ENCODE results near the gene SLC41A3. TPM values are rescaled to one million over a fixed set of nuclear protein-coding genes. Genes with fewer than 3 reads are reported as not detected.
"Not testable (repeated sequence)": the region's sequence is repeated elsewhere in the genome, so short reads cannot be mapped to it uniquely, and the experiment has no call there.

Gene SLC41A3
- total RNA-seq, 2 donors from 2014 or later = 33.1 to 50.8 TPM

GRCh38 chr3:125975245-125976002, 108.5 kb downstream of the SLC41A3 start:
- H3K27ac Mint-ChIP-seq = peak overlapping the region; percentile 16
- not testable (repeated sequence) for H3K27me3 Mint-ChIP-seq; H3K9me3 Mint-ChIP-seq; H3K4me1 Mint-ChIP-seq; H3K36me3 Mint-ChIP-seq (ENCODE audit: low read depth); H3K4me3 Mint-ChIP-seq; ATAC-seq (replicated peaks)

DNA sequence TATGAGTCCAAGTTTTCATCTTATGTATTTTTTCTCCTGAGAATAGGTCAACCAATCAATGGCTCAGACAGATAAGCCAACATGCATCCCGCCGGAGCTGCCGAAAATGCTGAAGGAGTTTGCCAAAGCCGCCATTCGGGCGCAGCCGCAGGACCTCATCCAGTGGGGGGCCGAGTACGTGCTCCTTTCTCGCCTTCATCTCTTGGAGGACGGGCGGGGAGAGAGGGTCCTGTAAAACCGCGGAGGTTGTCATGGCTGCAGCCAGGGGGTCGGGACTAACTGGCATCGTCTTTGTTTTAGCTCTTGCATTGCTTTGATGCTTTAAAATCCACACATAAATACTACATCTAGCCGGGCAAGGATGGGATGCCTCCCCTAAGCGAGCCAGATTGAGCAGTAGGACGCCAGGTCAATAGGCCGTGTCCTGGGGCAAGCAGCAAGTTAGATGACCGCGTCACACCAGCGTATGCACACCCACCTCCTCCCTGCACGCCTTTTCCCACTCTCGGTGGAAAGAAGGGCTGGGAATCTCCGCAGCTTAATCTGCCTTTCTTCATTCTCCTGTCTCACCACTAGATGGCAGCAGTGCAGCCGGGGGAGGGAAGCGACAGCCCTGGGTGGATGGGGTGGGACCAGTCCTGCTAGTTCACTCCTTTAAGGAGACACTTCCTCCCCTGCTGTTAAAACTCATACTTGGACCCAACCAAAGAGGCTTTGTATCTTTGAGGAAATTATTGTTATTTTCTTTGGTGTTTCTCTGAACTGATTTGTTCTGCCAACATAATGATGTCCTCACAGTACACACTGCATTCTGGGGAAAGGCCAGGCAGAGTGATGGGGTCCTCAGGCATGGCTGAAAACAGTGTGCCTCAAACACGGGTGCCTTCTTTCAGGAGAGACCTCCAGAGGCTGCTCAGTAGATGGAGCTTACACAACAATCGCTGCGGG, 111.7 kb downstream of the SLC41A3 start:
- peak overlapping the region; percentile 64 for H3K4me3 Mint-ChIP-seq
- H3K36me3 Mint-ChIP-seq (ENCODE audit: low read depth) = not testable (repeated sequence)

DNA sequence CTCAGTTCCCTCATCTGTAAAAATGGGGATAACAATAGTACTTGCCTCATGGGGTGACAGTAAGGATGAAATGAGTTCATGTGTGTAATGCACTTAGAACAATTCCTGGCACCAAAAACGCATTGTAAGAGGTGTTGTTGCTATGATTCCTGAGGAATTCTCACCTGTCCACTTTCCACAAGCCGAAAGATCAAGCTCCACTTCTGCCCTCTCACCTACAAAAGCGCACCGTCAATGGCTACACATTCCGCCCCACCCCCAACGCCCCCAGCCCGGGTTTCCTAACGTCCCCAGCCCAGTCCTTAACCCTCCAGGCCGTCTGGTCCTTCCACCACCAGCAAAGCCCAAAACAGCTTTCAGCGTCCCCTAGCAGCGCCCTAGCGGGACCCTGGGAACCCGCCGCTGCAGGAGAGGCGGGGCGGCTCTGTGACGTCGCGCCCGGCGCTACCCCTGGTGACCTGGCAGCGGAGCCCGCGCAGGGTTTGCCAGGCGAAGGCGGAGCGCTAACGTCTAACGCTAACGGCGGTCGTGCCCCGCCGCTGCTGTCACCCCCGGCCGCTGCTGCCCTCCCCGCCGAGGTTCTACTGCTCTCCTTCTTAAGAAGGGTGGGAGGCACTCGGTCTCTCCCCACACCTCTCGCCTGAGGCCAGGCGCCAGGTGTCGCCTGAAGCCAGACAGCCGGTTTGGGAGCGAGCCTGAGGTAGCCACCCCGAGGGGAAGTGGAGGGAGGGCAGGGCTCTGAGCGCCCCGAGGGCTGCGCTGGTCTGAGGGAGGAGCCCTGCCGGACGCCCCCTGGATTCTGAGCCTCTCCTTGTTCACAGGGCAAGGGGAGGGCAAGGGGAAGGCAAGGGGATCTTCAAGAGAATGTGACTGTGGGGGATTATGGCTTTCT, 115.0 kb downstream of the SLC41A3 start, which contains the start of gene ROPN1B:
TSS of gene ROPN1B (plus strand) at position 478 of the 892 bp plus-strand sequence. CDS start 2,877 bp downstream, outside the sequence.
- not testable (repeated sequence) for H3K27ac Mint-ChIP-seq; H3K4me1 Mint-ChIP-seq; H3K9me3 Mint-ChIP-seq; H3K27me3 Mint-ChIP-seq; H3K36me3 Mint-ChIP-seq (ENCODE audit: low read depth)
- peak within 1 kb of the TSS; percentile 55 for H3K4me3 Mint-ChIP-seq
- ATAC-seq (replicated peaks) = peak; percentile 89

More for the DNA sequence above, 111.7 kb downstream of the SLC41A3 start:
- H3K27ac Mint-ChIP-seq, H3K27me3 Mint-ChIP-seq, H3K4me1 Mint-ChIP-seq, H3K9me3 Mint-ChIP-seq: not testable (repeated sequence)
- ATAC-seq (replicated peaks) = peak; percentile 71

DNA sequence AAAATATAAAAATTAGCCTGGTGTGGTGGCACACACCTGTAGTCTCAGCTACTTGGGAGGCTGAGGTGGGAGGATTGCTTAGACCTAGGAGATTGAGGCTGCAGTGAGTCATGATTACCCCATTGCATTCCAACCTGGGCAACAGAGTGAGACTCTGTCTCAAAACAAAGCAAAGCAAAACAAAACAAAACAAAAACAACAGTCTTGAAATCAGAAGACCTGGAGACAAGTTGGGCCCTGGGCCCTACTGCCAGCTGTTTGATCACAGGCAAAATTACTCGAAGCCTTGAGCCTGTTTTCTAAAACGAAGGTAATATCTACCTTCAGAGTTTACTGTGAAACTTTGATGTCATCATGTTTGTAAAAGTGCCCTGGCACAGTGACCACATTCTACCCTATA, 115.8 kb downstream of the SLC41A3 start:
- not testable (repeated sequence) for ATAC-seq (replicated peaks); H3K4me1 Mint-ChIP-seq; H3K27me3 Mint-ChIP-seq; H3K27ac Mint-ChIP-seq; H3K4me3 Mint-ChIP-seq; H3K9me3 Mint-ChIP-seq; H3K36me3 Mint-ChIP-seq (ENCODE audit: low read depth)

DNA sequence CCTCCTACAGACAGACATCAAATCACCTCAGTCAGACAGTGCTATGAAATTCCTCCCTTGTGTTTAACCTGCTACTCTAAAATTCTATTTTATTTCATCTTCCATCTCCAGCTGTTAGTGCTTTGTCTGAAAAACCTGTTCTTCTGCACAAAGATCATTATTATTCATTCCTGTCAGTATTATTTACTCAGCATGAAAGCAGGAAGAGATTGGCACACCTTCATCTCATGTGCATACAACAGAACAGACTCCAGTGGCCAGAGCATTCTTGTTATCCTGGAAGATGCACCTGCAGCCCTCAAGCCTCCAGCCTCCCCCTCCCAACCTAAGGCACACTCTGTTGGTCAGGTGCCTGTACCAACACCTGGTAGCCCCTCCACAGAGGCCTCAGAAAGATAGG, 116.8 kb downstream of the SLC41A3 start:
- Mint-ChIP-seq H3K9me3 (no peaks in the 10 kb centered on the region), H3K4me3 (no peak overlapping the region), H3K4me1 (no peaks in the 10 kb centered on the region), H3K36me3 (ENCODE audit: low read depth) (no peaks in the 10 kb centered on the region), H3K27ac (no peak overlapping the region), H3K27me3 (peaks cover 5% of the 10 kb centered on the region)
- ATAC-seq (replicated peaks) = no peak

DNA sequence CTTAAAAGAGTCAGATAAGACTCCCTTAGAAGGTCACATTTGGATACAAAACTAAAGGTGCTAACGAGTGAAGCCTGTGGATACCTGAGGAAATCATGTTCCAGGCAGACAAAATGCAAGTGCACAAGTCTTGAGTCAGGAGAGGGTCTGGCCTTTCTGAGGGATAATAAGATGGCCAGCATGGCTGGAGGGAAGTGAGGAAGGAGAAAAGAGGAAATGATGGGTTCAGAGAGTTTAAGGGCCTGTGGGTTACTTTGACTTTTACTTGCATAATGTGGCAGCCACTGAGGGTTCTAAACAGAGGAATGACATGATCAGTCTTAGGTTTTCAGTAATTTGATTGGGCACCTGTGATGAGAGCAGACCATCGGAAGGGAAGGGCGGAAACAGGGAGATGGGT, 118.4 kb downstream of the SLC41A3 start:
- no peaks in the 10 kb centered on the region for H3K9me3 Mint-ChIP-seq
- H3K4me1 Mint-ChIP-seq = no peaks in the 10 kb centered on the region
- H3K4me3 Mint-ChIP-seq = no peak overlapping the region
- ATAC-seq (replicated peaks) = no peak
- H3K27me3 Mint-ChIP-seq = peaks cover under 1% of the 10 kb centered on the region
- H3K27ac Mint-ChIP-seq = no peak overlapping the region
- H3K36me3 Mint-ChIP-seq (ENCODE audit: low read depth) = no peaks in the 10 kb centered on the region

DNA sequence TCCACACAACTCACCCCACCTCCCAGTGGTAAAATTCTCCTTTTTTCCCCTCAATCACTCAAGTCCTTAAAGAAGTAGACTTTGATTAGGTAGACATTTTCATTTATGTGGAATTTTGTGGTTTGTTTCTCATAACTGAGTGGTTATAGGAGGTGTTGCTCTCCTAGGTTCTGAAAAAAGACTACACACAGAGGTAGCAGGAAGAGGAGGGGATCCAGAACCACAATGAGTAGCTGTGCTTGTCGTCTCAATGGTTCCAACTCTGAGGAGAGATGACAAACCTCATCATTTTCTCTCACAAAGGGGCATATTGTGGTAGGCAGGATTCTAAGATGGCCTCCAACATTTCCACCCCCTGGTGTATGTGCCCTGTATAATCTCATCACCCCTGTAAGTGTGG, 120.1 kb downstream of the SLC41A3 start:
- not testable (repeated sequence) for ATAC-seq (replicated peaks); H3K4me1 Mint-ChIP-seq; H3K4me3 Mint-ChIP-seq; H3K36me3 Mint-ChIP-seq (ENCODE audit: low read depth); H3K27me3 Mint-ChIP-seq; H3K27ac Mint-ChIP-seq; H3K9me3 Mint-ChIP-seq

- Mint-ChIP-seq H3K9me3 (no peaks in the 10 kb centered on the region), H3K27me3 (peaks cover 17% of the 10 kb centered on the region), H3K36me3 (ENCODE audit: low read depth) (no peaks in the 10 kb centered on the region), H3K4me1 (no peaks in the 10 kb centered on the region), H3K4me3 (no peak overlapping the region), H3K27ac (no peak overlapping the region)
- no peak for ATAC-seq (replicated peaks)
Observed at GRCh38 chr3:125961289-125961589, 122.7 kb downstream of the SLC41A3 start.

- Mint-ChIP-seq H3K27ac (no peak overlapping the region), H3K4me1 (no peaks in the 10 kb centered on the region), H3K27me3 (peaks cover 21% of the 10 kb centered on the region), H3K36me3 (ENCODE audit: low read depth) (no peaks in the 10 kb centered on the region), H3K9me3 (no peaks in the 10 kb centered on the region), H3K4me3 (no peak overlapping the region)
- no peak for ATAC-seq (replicated peaks)
Observed at GRCh38 chr3:125960456-125961288, 123.3 kb downstream of the SLC41A3 start.

DNA sequence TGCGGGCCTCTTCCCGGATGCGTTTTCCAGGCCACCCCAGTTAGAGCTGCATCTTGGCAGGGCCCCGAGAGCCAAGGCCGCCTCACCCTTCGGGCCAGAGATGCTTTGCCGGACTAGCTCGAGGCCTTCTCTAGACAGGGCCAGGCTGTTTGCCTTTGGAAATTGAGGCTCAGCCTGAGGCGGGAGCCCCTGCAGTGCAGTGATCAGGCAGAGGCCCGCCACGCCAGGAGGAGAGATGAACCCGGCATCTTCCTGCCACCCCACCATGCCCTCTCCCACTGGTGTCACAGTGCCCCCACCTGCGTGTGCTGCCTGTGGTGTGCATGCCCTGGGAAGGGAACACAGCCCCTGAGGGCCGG, 123.9 kb downstream of the SLC41A3 start:
- Mint-ChIP-seq H3K27me3 (peaks cover 26% of the 10 kb centered on the region), H3K27ac (no peak overlapping the region), H3K9me3 (no peaks in the 10 kb centered on the region), H3K4me1 (no peaks in the 10 kb centered on the region), H3K4me3 (no peak overlapping the region), H3K36me3 (ENCODE audit: low read depth) (no peaks in the 10 kb centered on the region)
- ATAC-seq (replicated peaks) = no peak

DNA sequence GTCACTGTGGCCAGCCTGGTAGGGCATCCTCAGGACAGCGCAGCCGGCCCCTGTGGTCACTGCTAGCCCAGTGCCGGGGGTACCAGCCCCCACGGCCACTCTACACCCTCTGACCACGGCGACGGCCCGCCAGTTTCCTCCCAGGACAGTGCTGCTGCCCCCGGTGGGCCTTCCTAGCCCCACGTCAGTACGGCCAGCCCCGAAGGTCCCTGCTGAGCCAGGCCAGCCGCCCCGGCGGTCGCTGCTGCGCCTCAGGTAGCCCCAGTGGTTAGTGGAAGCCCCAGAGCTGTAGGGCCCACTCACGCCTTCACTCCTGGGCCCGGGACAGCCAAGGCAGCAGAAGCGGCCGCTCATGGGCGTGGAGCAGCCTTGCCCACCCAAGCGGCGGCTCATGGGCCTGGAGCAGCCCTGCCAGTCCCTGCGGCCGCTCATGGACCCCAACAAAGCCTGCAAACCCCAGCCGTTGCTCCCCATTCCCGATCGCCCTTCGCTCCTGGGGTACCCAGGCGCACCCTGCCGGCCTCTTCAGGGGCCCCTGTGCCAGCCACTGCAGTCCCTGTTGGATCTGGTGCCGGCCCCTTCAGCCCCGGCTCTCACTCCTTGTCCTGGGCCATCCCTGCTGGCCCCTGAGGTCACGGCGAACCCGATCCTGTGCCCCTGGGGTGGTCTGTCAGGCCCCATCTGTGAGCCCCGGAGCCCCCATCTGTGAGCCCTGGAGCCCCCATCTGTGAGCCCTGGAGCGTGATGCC, 124.4 kb downstream of the SLC41A3 start:
- Mint-ChIP-seq H3K4me3 (no peak overlapping the region), H3K9me3 (no peaks in the 10 kb centered on the region), H3K27ac (no peak overlapping the region), H3K27me3 (peaks cover 28% of the 10 kb centered on the region), H3K36me3 (ENCODE audit: low read depth) (no peaks in the 10 kb centered on the region), H3K4me1 (no peaks in the 10 kb centered on the region)
- no peak for ATAC-seq (replicated peaks)

DNA sequence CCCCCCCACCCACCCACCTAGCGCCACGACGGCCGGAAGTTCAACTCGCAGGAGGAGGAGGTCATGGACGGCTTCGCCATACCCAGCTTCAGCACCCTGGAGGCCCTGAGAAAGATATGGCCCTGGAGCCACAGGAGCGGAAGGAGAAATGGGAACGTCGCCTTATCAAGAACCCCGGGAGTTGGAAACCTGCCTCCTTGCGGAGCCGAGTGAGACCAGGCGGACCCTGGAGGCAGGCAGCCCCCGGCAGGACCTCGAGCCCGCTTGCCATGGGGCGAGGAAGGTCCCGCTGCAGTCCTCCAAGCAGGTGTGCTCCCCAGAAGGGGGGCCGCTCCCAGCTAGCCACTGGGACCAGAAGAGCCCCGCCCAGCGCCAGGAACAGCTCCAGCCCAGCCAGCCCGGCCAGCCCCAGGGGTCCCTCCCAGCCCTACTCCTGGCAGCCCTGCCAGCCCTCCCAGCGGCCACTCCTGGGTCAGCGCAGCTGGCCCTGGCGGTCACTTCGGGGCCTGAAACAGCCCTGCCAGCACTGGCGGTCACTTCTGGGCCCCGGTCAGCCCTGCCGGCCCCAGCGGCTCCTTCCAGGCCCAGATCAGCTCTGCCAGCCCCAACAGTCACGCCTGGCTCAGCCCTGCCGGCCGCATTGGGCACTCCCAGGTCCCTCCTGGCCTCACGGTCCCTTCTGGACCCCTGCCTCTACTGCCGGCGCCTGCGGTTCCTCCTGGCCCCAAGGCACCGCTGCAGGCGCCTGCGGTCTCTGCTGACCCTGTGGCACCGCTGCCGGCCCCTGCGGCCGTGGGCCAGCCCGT, 125.2 kb downstream of the SLC41A3 start:
- H3K4me3 Mint-ChIP-seq = no peak overlapping the region
- no peaks in the 10 kb centered on the region for H3K4me1 Mint-ChIP-seq
- no peak for ATAC-seq (replicated peaks)
- peaks cover 30% of the 10 kb centered on the region for H3K27me3 Mint-ChIP-seq
- no peak overlapping the region for H3K27ac Mint-ChIP-seq
- no peaks in the 10 kb centered on the region for H3K36me3 Mint-ChIP-seq (ENCODE audit: low read depth)
- H3K9me3 Mint-ChIP-seq = no peaks in the 10 kb centered on the region

Data from activated T-helper 17 cell treated with anti-CD3 and anti-CD28 coated beads, Interleukin-2, amount 50 U/mL, for 72 hours (primary cell).